Psoas muscle (tissue), 8 donors: ENCODE results near the gene TALDO1. TPM values are rescaled to one million over a fixed set of nuclear protein-coding genes. Genes with fewer than 3 reads are reported as not detected.

Experiments
- ATAC-seq, 4 donors: fragments of 200-7000 bp; cut with Tn5 transposase; one replicate each; pipeline ENCODE4 v1.9.1; 2020; ENCODE audit warnings: moderate library complexity in 3 of 4, mild to moderate bottlenecking in 2 of 4
- DNase-seq, 2 donors: peaks; one replicate each; pipeline ENCODE4 v3.0.0-alpha.2; 2020
- H3K27ac ChIP-seq: fragments of 200-600 bp; one replicate; pipeline ENCODE4 v1.8.0; 2022
- H3K27me3 ChIP-seq, 3 donors: fragments of 200-600 bp in 1 of 3; one replicate each; pipeline versions ENCODE4 v1.6.1 to v1.8.0; 2013 to 2022; ENCODE audit warnings: low read length in 2 of 3, mild to moderate bottlenecking in 2 of 3, moderate library complexity in 1 of 3; ENCODE audit not compliant: insufficient read depth in 3 of 3
- H3K36me3 ChIP-seq, 2 donors: fragments of 200-600 bp in 1 of 2; one replicate each; pipeline versions ENCODE4 v1.6.1 to v1.8.0; 2013 to 2022; ENCODE audit warnings: low read depth in 1 of 2, mild to moderate bottlenecking in 1 of 2, moderate library complexity in 1 of 2; ENCODE audit not compliant: insufficient read depth in 1 of 2
- H3K4me1 ChIP-seq: fragments of 200-600 bp; one replicate; pipeline ENCODE4 v1.8.0; 2022
- H3K4me3 ChIP-seq: fragments of 200-600 bp; one replicate; pipeline ENCODE4 v1.8.0; 2022; ENCODE audit warnings: mild to moderate bottlenecking
- H3K9me3 ChIP-seq: fragments of 200-600 bp; one replicate; pipeline ENCODE4 v1.8.0; 2022
- CTCF ChIP-seq: fragments of 200-600 bp; IDR thresholded peaks from one replicate; pipeline ENCODE4 v1.8.0; 2022; ENCODE audit warnings: antibody characterized with exemption
- whole genome bisulfite sequencing, 3 donors: extraction: QIAGEN DNeasy Blood & Tissue Kit; methylation state at CpG; one replicate each; pipeline versions ENCODE4 v1.1.6 to v1.1.7; 2013; 5-methylcytosine and 5-hydroxymethylcytosine counted together
- intact Hi-C, 2 donors: fragments of 100-400 bp; cut with DNase I; formaldehyde crosslinking; loops; one replicate each; pipeline versions ENCODE4 v1.11.0 to v1.14.2; 2022
- long read RNA-seq, 2 donors: library from polyadenylated mRNA; unstranded; transcript quantifications; one replicate each; pipeline ENCODE4 v2.0.0, GENCODE V29; 2021
- polyA plus RNA-seq, 3 donors: library from polyadenylated mRNA; stranded (reverse); fragments of 200-250 nt; gene quantifications; one replicate each; pipeline ENCODE4 v1.2.3, GENCODE V29; 2013
- total RNA-seq, 4 donors: library from RNA; stranded (reverse); fragmentation: NEBNext Ultra II Directional in 2 of 4; extraction: Animal tissue kit (Norgen Biotek cat#: 25700) in 2 of 4; gene quantifications; one replicate each; pipeline versions ENCODE4 v1.2.1 to v1.2.4, GENCODE V29; 2021 to 2023
- donor health status: healthy with polysubstance abuse.
- donor health status: DM: no; HTN: no; CAD: no; lungs with moderate emphysema.
- donor health status: Bipolar disorder and iron deficiency.
- donor health status: healthy.
- donor health status: DM: yes; HTN: yes; CAD: no.
- donor health status: DM: no; HTN: no; CAD: no.
- donor health status: DM: no; HTN: no; CAD: no.
- donor health status: DM: yes; HTN: yes; CAD: no.

Gene TALDO1
- total RNA-seq (100 to 1,000 TPM in 1 of 4 donors, 10 to 100 TPM in 3; 77.7 to 140 (median 81.8) TPM), polyA plus RNA-seq (10 to 100 TPM; 58.7 to 77.6 (median 65.9) TPM)
- long read RNA-seq, donor 1, transcript TALDO1-201 (8 exons, 1,346 nt), result major isoform, 81 of 90 reads
- long read RNA-seq, donor 1, partial matches to known transcripts, result 4 of 90 reads
- long read RNA-seq, donor 1, other reads (novel, unspliced or antisense), result 4 of 90 reads
- long read RNA-seq, donor 2, transcript TALDO1-201 (8 exons, 1,346 nt), result major isoform, 117 of 127 reads
- long read RNA-seq, donor 2, partial matches to known transcripts, result 6 of 127 reads
- long read RNA-seq, donor 2, other reads (novel, unspliced or antisense), result 4 of 127 reads

GRCh38 chr11:747158-748006 lies at the start of gene TALDO1:
TSS of gene TALDO1 (plus strand) at chr11:747464. CDS start at chr11:747482, 18 bp downstream.
- DNase-seq, result peak; percentile 94 to 96
- Histone ChIP-seq H3K9me3 (no peaks in the 10 kb centered on the region), H3K27me3 (no peaks in the 10 kb centered on the region), H3K4me1 (peaks cover 19% of the 10 kb centered on the region), H3K27ac (peak within 1 kb of the TSS; percentile 89), H3K4me3 (peak within 1 kb of the TSS; percentile 94), H3K36me3 (peaks cover 0 to 2% of the 10 kb centered on the region in 2 donors)
- intact Hi-C loops, result no loop called here
- TF ChIP-seq CTCF, result peak; percentile 3
- peak; percentile 97 to 98 (median 98) for ATAC-seq
- WGBS, 3 donors, result 0 to 1% (median 1%) methylated on average over 61 to 112 of the region's 112 CpGs

- Histone ChIP-seq H3K4me3 (peak overlapping the region; percentile 20), H3K36me3 (peaks cover 0 to 23% of the 10 kb centered on the region in 2 donors), H3K27ac (peak overlapping the region; percentile 100), H3K9me3 (no peaks in the 10 kb centered on the region), H3K27me3 (peaks cover 0 to 1% (median 0%) of the 10 kb centered on the region in 3 donors), H3K4me1 (peaks cover 43% of the 10 kb centered on the region)
- ATAC-seq (no peak), DNase-seq (no peak)
- TF ChIP-seq CTCF, result no peak
- WGBS, 3 donors, result 71 to 75% (median 74%) methylated on average over 11 of the region's 11 CpGs
- intact Hi-C loops, result loop anchor here in 1 of 2 donors (10.0 kb wide), 1 partner anchor 123 kb away; the partner anchor contains the start of gene PHRF1
These were observed 49.4 kb upstream of the TALDO1 start for GRCh38 chr11:697811-698311.

- H3K27ac ChIP-seq, result peak overlapping the region; percentile 100
These were observed 48.7 kb upstream of the TALDO1 start for GRCh38 chr11:698493-699115.

More at GRCh38 chr11:698493-699115, 48.7 kb upstream of the TALDO1 start:
- no peak overlapping the region for H3K4me3 ChIP-seq
- peaks cover 36% of the 10 kb centered on the region for H3K4me1 ChIP-seq
- 67 to 77% (median 73%) methylated on average over 17 of the region's 17 CpGs for WGBS, 3 donors
- no peaks in the 10 kb centered on the region for H3K9me3 ChIP-seq
- DNase-seq (peak in 1 of 2 donors; percentile 15), ATAC-seq (no peak)
- TF ChIP-seq CTCF, result no peak
- intact Hi-C loops, result loop anchor here in 1 of 2 donors (10.0 kb wide), 1 partner anchor 124 kb away; the partner anchor contains the start of gene PHRF1
- H3K36me3 ChIP-seq, result peaks cover 0 to 26% of the 10 kb centered on the region in 2 donors
- H3K27me3 ChIP-seq, result peaks cover 0 to 1% (median 0%) of the 10 kb centered on the region in 3 donors
